ENCODE results near the gene EXOG.

EXOG gene

DNA sequence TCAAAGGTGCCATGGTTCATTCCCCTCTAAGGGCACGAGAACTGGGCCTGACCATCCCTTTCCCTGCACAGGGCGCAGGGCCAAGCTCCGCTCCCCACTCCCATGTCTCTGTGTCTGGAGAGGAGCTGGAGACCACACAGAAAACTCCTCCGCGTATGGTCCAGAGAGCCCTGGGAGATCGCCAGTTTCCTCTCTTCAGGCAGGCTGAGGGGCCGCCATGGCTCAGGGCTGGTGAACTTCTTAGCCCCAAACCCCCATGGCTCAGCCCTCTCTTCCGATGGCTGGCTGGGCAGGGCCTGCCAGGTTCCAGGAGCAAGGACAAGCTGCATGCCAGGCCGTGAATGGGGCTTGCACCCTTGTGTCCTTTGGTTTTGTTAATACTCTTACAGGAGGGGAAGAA is 52.9 kb downstream of the EXOG start:
- no peak for DNase-seq

DNA sequence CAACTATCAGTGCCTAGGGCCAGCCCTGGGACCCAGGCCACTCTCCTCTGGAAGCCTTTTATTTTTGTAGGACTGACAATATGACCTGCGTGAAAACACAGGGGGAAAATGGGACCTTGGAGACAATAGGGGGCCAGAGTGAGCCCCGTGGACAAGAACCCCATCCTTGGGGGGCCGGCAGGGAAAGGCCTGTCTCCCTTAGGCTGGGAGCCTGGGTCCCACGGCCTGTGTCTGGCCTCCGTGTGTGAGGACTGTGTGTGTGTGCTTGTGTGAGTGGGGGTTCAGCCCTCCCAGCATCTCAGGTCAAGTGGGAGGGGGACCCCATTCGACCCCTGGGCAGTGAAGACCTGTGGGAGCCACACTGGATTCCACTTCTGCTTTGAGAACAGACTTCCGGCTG is 53.3 kb downstream of the EXOG start:
- DNase-seq, result no peak

DNA sequence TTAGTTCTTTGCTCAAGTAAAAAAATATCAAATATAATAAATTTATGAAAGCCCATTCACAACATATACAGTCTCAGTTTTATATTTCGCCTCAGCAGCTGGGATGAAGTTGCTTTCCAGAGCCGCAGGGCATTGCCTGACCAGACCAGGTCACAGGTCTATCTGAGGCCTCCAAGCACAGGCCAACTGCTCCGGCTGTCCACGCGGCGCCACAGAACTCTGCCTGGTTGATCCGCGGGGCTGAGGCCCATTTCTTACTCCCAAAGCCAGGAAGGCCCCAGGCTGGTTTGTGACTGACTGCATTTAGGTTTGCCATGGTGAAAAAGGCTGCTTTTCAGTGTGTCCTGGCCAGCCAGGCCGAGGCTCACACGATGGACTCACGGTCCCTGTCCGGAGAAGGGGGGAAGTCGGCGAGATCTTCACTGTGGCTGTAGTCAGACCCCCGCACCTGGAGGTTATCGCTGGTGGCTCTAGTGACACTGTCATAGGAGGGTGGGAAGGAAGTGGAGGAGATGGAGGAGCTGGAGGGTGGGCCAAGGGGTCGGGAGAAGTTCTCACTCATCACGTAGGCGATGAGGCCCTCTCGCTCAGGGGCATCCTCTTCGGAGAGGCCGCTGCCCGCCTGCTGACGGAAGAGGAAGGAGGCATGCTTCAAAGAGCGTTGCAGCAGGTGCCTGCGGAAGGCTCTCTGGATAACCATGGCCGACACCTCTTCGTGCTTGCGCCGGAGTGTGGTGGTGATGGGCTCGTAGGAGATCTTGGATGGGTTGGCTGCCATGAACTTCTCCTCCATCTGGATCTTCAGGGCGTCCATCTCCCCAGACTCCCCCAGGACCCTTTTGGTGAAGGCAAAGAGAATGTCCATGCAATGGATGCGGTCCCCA is 54.1 kb downstream of the EXOG start:
- no peak for DNase-seq

DNA sequence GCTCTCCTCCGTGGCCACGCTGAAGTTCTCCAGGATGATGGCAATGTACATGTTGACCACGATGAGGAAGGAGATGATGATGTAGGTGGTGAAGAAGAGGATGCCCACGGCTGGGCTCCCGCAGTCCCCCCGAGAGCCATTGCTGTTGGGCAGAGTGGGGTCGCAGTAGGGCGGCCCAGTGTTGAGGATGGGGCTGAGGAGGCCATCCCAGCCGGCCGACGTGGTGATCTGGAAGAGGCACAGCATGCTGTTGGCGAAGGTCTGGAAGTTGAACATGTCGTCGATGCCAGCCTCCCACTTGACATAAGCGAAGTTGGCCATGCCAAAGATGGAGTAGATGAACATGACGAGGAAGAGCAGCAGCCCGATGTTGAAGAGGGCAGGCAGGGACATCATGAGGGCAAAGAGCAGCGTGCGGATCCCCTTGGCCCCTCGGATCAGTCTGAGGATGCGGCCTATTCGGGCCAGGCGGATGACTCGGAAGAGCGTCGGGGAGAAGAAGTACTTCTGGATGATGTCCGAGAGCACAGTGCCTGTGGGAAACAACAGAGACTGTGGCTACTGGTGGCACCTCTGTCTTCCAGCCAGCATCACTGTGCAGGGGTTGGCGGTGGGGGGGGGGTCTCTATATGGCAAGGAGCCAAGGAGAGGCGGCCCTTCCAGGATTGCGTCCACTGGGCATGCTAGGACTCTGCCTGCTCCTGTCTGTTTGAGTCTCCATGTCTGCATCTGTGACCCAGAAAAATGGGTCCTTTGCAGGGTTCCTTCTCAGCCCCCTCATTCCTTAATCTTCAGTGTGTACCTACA is 55.1 kb downstream of the EXOG start:
- no peak for DNase-seq

DNA sequence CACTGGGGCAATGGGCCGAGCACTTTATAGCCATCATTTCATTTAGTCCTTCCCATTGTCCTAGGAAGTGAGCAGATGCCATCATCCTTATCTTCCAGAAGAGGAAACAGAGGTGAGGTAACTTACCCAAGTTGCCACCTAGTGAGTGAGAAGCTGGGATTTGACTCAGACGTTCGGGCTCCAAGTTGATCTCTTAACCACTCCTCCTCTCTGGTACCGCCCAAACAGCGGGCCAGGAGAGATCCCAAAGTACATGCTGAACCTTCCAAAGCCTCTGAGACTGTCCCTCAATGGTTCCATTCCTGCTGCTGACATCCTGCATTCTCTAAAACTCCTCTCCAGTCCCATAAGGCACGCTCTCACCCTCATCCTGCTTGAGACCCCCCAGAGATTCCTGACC is 56.2 kb downstream of the EXOG start:
- no peak for DNase-seq

DNA sequence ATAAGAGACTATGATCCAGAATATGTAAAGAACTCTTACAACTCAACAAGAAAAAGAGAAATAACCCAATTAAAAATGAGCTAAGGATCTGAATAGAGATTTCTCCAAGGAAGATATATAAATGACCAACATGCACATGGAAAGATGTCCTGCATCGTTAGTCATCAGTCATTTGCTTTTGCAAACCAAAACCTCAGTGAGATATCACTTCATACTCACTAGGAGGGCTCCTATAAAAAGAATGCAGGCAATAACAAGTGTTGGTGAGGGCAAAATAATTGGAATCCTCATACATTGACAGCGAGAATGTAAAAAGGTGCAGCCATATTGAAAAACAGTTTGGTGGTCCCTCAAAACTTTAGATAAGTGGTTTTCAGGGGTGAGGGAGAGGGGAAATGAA is 56.9 kb downstream of the EXOG start:
- DNase-seq, result no peak

DNA sequence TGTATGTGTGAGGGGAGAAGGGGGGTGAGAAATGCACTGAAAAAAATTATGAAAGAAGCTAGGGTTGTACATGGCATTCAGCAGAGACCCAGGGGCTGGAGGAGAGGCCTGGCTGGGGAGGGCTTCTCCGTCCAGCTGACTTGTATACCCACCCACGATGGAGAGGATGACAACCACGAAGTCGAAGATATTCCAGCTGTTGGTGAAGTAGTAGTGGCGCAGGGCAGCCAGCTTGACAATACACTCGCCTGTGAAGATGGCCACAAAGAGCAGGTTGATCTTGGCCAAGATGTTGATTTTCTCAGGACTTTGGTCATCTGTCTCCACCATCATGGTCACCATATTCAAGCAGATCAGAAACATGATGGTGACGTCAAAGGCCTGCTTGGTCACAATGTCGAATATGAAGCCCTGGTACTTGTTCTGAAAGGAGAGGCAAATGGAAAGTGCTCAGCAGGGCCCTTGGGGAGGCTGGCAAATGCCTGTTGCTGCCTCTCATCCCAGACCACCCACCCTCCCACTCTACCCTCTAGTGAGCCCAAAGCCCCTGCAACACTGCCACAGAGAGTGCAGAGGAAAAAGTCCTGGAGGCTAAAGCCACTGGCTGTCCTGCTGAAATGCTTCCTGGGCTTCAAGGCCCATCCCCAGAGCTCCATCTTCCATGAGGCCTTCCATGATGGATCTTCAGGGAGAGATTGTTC is 58.1 kb downstream of the EXOG start:
- no peak for DNase-seq

DNA sequence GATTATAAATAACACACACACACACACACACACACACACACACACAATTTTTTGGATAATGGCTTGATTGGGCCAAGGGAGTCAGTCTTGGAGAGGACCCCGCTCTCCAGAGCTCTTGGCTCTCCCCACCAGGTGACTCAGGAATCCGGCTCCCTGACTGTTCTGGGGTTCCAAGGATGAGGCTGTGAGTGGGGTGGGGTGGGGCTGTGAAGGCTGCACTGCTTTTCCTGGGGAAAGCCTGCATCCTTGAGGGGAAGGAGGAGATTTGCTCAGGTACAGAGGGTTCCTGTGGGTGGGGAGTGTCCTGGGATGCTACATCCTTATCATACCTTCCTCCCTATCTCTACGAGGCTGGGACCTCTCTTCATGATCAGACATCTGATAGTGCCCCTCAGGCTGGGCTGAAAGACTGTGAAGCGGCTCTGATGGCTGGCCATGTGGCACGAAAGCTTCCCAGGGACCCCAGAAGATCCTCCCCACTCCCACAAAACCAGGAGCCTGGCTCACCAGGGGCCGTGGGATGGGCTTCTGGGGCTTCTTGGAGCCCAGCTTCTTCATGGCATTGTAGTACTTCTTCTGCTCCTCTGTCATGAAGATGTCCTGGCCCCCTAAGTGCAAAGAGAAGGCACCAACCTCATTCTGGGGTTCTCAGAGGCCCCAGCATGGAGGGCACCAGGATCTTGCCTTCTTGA is 59.2 kb downstream of the EXOG start:
- no peak for DNase-seq

DNA sequence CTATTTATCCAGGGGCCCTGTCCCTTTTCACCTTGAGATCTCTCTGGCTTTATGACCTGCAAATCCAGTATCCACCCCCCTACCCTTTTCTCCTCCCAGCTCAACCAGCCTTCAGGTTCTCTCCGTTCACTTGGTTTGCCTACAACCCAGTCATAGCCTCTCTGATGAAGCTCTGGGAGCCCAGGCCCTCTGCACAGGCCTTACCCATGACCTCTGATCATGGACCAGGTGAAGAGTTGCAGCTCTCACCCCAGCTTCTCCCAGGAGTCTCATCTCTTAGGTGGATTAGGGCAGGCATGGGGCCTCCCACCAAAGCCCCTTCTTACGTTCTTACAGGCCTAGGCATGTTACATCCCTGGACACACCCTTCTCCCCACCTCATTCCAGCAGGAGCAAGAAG is 59.8 kb downstream of the EXOG start:
- DNase-seq, result no peak

DNA sequence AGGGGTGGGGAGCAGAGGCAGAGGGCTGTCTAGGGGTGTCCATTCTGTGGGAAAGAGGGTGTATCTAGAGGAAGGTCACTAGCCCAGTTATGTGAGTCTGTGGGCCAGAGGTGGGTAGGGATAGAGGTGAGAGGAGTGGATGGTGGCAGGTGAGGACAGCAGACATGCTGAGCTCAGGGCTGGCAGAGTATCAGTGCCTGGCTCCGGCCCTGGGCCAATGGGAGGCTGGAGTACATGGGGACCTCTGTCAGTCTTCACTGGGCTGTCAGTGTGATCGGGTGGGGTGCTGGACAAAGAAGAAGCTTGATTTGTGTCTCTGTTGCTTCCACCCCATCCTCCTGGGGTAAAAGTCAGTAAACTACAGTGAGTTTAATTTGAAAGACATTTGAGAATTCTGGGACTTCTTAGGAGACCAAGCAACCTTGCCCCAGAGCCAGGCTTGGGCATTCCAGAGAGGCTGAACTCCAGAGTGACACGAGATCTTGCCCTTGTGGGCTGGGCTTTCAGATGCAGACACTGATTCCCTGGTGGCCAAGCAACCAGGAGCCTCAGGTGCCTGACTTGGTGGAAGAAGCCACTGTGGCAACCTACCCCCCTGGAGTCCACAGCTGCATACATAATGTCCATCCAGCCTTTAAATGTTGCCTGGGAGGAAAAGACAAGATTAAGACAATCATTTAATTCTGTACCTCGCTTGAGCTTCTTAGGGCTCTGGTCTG is 60.7 kb downstream of the EXOG start:
- no peak for DNase-seq

DNA sequence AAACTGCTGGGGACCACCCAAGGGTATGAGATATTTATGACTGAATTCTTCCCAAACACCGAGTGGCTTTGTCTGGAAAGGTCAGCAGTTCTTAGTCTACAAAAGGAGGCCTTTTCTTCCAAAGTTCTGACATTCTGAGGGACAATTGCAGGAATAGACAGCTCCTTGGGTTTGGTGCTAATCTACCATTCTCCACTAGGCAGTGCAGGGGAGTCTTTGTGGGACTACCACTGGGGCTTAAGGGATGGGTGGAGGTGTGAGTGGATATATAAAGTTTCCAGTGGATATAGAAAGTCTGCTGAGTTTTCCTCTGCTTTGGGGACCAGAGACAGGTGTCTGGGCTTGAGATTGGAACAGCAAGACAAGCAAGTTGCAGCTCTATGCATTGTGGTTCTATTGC is 62.7 kb downstream of the EXOG start:
- DNase-seq, result no peak

DNA sequence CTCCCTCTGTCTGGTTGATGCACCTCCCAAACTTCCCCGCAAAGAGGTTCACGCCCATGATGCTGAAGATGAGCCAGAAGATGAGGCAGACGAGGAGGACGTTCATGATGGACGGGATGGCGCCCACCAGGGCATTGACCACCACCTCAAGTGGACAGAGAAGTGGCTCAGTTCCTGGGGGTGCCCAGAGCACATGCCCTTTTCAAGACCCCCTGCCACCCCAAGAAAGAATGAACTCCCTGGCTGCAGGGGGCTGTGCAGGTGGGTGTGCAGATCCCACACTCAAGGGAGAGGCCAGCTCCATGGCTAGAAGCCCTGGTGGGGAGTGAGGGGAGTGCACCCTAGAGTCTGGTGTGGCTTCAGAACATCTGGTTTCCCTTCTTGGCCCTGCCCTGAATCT is 64.1 kb downstream of the EXOG start:
- no peak for DNase-seq

DNA sequence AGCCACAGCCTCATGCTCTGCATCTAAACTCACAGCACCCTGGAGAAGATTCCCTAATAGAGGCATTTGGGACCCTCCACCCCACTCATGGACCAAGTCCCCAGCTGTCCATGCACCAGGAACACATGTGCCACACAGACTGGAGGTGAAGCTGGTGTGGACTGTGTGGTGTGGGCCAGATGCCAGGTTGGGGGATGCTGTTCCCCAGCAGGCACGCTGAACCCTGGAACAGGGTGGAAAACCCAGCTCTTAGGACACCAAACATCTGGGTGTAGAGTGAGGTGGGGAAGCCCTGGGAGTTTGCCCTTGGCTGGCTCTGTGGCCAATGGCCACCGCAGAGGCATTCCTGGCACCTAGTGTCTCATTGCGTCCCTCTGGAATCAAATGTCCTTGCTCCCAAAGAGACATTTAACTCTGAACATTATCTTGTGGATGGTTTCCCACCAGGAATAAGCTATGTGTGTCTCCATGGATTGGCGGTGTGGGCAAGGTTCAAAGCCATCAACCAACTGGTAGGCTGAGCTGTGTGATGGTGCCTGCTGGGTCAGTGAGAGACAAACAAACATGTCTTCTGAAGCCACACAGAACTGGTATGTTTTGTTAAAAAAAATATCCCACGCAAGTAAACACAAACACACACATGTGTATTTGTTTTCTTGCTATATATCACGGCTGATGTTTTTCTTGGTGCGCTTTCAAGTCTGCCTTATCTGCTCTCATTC is 65.0 kb downstream of the EXOG start:
- DNase-seq, result no peak

DNA sequence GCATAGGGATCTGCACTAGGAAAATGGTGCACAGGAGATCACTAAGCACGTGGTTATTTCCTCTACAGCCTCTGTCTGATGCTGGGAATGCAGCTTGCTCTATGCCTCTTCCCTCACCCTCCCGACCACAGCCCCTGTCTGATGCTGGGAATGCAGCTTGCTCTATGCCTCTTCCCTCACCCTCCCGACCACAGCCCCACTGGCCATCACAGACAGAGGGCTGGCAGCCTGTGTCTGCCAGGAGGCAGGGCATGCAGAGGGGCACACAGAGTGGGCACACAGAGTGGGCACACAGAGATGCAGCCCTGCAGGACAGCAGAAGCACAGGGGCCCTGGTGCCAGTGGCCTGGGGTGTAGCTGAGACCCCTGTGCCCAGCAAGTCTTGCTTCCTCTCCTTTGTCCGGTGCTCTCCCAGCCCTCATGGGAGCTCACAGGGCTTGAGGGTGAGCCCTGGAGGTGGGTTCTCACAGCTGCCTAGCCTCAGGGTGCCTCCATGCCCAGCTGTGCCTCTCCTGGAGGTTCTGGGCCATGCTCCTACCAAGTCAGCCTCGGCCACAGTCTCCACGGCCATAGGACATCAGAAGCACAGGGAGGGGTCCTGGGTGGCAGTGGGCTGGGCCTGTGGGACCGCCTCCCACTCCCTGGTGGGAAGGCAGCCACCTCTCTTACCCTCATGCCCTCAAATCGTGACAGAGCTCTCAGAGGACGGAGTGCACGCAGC is 65.8 kb downstream of the EXOG start:
- no peak for DNase-seq

DNA sequence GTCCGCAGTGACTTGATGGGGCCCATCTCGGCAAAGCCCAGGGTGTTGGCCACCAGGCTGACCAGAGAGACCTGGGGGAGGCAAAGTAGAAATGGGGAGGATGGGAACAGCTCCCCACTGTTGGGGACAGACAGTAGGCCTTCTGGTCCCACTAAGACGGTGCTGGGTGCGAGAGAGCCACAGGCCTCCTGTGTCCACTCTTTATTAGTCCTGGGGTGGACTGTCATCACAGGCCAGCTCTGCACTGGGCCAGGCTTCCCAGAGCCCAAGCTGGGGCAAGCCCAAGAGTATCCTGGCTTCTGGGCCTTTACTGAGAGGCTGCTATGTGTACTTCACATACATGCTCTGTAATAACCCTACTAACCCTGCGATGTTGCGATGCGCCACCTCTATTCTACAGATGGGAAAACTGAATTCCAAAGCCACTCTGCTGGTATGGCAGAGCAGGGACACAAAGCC is 66.4 kb downstream of the EXOG start:
- no peak for DNase-seq

DNA sequence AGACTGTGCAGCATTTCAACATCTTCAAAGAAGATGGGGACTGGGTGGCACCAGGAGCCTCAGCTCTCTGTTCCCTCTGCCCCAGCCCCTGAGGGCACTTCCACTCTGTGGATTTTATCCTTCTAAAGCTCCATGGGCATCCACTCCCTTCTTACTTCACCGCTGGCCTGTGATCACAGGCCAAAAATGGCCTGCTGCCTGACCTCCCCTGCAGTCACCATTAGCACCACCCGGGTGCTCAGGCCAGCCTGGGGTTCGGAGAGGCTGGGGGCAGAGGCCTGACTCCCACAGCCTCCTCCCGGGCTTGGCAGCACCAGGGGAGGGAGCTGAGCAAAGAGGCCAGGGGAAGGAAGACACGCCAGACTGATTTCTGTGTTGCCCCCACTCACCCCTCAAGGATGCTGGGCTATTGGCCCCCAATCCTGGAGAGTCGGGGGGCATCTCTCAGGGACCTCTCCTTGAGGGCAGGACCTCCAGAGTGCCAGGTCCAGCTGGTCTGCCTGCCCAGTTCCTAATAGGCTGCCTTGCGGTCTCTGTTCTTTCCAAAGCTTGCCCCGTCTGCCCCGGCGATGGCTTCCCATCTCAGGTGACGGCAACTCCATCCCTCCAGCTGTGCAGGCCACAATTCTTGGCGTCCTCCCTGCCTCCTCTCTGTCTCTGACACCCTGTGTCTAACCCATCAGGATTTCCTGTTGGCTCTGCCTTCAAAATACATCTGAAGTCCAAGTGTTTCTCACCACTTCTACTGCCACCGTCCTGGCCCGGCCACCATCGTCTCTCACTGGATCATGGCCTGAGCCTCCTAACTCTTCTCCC is 67.1 kb downstream of the EXOG start:
- DNase-seq, result no peak

DNA sequence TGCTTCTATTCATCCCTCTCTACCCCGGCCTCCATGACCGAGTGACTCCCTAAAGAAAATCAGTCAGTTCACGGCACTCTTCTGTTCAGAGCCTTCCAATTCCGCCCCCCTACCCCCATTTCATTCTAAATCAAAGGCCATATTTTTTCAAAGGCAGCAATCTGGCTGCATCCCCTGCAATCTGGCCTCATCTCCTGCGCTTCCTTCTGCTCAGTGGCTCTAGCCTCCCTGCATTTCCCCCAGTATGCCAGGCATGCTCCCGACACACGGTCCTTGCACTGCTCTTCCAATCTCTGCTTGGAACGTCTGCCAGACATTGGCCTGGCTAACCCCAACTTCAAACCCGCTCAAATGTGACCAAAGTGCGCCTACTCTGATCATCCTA is 67.7 kb downstream of the EXOG start:
- no peak for DNase-seq

DNA sequence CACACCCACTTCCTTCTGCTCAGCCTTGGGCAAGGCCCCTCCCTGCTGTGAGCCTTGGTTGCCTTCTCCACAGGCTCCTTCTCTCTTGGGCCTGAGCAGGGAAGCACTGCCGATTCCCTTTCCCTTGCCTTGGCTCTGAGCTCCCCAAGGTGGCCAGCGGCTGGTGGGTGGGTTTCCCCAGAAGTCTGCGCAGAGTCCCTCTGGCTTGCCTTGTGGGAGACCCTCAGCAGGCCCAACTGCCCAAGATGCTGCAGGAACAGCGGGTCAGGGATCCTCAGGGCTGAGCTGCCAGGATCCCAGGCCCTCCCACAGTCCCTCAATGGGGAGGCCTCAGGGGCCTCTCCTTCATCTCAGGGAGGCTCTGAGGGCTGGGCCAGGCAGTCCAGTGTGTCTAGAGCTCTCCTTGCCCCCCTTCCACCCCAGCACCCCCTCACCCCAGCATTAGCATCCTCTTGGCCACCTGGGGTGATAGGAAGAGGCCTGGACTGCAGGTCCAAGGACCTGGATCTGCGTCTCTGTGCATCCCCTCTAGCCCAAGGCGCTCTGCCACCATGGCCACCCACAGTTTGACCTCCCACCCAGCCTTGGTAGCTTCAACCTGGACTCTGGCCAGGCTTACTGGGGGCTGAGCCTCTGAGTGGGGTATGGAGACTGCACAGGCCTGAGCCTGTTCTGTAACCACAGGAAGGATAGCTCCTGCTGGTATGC is 68.6 kb downstream of the EXOG start:
- no peak for DNase-seq

Measured in SIG-M5 (cell line).